Skin epidermis (tissue), 12 donors: ENCODE data around the gene ROR2.
A peak's percentile ranks its signal among the peaks of the same experiment; 100 is the strongest.

Source experiments
- H3K27ac ChIP-seq, 21 experiments: fragments of 200-600 bp; sonication (generic) in 11 of 21; one replicate each; pipeline ENCODE4 v1.5.0; 2020; ENCODE audit warnings: mild to moderate bottlenecking in 3 of 21, inconsistent platforms in 2 of 21, moderate library complexity in 2 of 21
- H3K4me3 ChIP-seq, 7 experiments: fragments of 200-600 bp; sonication (generic) in 2 of 7; one replicate each; pipeline ENCODE4 v1.5.0; 2020; ENCODE audit warnings: inconsistent platforms in 2 of 7, mild to moderate bottlenecking in 2 of 7, moderate library complexity in 1 of 7

The ROR2 gene

DNA sequence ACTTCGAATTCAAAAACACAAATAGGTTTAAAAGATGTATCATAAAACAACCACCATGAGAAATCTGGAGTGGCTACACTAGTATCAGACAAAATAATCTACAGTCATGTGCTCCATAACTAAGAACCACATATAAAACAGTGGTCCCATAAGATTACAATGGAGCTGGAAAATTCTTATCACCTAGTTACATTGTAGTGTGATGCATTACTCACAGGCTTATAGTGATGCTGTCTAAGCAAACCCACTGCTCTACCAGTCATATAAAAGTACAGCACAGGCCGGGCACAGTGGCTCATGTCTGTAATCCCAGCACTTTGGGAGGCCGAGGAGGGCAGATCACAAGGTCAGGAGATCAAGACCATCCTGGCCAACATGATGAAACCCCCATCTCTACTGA is 160.1 kb downstream of the ROR2 start:
- H3K4me3 ChIP-seq: no peak overlapping the region
- no peak overlapping the region for H3K27ac ChIP-seq

DNA sequence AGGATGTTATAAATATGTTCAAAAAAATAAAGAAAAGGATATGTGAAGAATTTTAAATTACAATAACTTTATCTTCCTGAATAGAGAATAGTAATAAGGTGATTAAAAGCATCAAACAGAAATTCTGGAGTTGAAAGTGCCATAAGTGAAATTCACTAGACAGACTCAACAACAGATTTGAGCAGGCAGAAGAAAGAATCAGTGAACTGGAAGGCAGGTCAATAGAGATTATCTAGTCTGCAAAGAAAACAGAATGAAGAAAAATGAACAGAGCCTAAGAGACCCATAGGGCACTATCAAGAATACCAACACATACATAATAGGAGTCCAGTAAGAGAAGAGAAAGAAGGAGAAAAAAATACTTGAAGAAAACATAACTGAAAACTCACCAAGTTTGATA is 162.1 kb downstream of the ROR2 start:
- Histone ChIP-seq H3K27ac (no peak overlapping the region), H3K4me3 (no peak overlapping the region)

DNA sequence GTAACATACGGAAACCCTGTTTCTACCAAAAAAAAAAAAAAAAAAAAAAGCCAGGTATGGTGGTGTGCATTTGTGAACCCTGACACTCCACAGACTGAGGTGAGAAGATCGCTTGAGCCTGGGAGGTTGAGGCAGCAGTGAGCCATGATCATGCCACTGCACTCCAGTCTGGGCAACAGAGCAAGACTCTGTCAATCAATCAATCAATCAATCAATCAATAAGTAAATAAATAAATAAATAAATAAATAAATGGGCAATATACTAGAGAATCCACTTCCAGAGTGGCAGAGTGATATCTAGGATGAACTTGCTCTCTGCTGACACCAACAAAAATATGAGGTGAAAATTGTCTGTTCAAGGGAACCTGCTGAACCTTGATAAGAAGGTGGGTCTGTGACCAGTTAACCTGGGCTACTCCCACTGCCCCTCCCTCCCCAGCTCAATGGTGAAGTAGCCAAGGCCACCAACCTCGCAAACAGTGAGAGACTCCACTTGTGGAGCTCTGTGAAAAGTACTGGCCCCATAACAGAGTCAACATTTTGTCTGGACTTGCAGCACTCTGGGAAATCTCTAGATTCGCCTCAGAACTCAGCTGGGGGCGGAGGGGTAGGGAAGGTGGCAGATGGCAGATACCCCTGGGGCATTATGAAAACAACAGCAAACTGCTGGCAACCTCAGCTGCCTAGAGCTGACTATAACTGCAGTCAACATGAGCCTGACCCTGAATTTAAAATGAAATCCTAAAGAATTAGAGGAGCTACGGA is 163.7 kb downstream of the ROR2 start:
- H3K27ac ChIP-seq: no peak overlapping the region

DNA sequence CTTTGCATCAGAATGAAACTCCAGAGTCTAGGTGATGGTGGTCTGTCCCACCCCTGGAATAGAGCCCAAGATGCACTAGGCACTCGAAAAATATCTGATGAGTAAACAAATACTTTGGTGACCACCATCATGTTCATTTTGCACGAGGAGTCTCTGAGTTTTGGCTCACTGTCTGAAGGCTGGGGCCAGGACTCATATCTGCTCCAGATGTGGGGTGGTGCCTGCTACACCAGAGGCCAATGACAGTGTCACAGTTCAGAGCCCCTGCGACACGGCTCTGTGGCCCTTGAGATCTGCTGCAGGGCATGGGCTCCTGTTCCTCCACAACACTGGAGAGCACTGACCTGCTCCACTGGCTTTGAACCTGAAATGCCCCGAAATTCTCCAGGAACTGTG is 164.6 kb downstream of the ROR2 start:
- H3K4me3 ChIP-seq: no peak overlapping the region
- H3K27ac ChIP-seq: no peak overlapping the region

More for the DNA sequence above, 163.7 kb downstream of the ROR2 start:
- H3K4me3 ChIP-seq: no peak overlapping the region

DNA sequence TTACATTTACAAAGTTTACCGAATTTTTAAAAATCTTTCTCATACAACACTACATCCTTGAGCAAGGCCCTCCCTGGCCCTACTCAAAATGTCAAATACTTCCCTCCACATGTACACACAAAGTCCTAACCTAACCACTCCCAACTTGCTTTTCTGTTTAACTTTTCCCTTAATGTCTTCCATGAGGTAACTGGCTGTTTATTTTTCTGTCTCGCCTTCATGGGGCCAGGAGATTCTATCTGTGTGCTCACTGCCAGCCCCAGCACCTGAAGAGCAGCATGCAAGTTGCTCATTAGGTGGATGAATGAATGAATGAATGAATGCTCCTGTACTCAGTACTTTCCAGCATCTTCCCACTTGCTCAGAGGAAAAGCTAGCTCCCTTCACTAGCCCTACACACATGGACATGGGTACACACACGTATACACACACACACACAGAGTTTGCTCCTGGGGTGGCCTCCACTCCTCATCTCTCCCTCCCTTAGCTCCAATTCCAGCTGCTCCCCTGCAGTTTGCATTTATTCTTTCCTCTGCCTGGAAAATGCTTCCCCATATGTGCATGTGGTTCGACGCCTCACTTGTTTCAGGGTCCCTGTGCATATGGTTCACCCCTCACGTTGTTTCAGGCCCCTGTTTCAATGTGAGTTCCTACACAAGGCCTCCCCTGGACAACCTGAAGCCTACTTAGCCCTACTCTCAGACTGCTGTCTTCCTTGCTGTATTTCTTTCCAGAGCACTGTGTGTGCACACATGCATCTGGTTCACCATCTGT is 165.2 kb downstream of the ROR2 start:
- H3K27ac ChIP-seq: no peak overlapping the region
- H3K4me3 ChIP-seq: no peak overlapping the region

DNA sequence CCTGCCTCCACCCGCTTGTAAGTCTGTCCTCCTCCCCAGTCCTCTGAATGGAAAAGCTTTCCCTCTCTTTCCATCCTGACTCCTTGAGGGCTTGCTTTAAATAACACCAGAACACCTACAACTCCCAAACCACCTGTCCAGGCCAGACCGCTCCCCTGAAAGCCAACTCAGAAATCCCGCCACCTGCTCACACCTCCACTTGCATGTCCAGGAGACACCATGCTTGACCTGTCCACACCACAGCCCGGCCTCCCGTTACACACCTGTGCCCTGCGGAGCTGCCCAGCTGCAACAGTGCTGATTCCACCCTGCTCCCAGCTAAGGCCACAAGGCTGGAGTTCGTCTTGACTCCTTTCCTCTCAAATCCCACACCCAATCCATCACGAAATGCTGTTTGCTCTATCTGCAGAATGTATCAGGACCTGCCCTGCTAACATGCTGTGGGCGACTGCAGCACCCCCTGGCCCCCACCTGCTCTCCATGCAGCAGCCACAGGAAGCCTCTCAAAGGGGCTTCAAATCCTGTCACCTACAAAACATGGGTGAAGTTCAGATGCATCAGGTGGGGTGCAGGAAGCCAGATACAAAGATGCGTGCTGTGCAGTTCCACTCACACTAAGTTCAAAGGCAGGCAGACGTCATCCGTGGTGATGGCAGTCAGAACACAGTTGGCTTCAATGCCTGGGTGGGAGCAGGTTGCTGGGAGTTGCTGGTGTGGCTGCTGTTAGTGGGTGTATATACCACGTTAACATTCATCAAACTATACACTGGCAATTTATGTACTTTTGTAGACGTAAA is 166.0 kb downstream of the ROR2 start:
- Histone ChIP-seq H3K27ac (no peak overlapping the region), H3K4me3 (no peak overlapping the region)

DNA sequence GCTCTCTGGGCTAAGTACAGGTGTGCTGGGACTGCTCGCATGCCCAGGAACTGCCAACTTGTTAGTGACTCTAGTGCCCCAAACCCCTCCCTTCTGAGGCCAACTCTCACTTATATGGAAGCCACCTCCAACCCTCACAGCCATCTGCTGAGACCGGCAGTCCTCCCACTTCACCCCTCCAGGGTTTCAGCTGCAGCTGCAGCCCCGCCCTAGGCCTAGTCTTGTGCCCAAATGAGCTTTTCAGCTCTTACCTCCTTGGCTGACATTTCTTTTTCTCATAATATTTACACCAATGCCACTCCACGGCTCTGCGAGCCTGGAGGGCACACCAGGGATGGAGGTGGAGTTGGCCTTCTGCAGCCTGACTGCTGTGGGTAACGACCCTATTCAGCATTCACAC is 166.6 kb downstream of the ROR2 start:
- H3K27ac ChIP-seq: no peak overlapping the region
- H3K4me3 ChIP-seq: no peak overlapping the region

DNA sequence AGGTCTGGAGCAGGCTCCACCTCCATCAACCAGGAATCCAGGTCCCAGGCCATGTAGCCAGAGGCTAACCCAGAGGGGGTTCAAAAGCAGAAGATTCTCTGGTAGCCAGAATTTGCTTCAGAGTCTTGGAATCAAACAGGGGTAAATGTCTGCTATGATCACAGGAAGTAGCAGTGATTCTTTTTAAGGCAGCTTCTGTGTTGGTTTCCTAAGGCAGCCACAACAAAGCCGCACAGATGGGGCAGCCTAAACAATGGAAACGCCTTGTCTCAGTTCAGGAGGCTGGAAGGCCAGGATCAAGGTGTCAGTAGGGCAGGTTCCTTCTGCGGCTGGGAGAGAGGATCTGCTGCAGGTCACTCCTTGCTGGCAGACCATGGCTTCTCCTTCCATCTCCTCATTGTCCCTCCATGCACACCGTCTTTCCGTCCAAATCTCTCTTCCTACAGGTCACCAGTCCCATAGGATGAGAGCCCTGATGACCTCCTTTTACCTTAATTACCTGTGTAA is 167.3 kb downstream of the ROR2 start:
- no peak overlapping the region for H3K27ac ChIP-seq

DNA sequence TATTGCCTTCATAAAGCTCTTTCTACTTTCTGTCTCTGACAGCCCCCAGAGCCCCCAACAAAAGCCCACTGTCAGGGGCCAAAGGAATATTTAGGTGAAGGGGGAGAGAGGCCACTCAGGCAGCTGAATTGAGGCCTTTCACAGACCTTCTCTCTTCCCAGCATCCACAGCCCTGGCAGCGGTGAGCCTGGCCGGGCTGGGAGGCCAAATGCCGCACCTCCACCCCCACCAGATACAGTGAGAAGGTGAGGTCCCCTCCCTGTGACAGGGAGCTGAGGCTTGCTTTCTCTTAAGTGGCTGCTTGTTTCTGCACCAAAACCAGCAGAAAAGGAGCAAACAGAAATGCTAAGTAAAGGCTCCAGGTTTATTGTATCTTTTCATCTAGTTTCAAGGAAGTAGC is 168.1 kb downstream of the ROR2 start:
- H3K4me3 ChIP-seq: no peak overlapping the region
- no peak overlapping the region for H3K27ac ChIP-seq

More for the DNA sequence above, 167.3 kb downstream of the ROR2 start:
- no peak overlapping the region for H3K4me3 ChIP-seq

DNA sequence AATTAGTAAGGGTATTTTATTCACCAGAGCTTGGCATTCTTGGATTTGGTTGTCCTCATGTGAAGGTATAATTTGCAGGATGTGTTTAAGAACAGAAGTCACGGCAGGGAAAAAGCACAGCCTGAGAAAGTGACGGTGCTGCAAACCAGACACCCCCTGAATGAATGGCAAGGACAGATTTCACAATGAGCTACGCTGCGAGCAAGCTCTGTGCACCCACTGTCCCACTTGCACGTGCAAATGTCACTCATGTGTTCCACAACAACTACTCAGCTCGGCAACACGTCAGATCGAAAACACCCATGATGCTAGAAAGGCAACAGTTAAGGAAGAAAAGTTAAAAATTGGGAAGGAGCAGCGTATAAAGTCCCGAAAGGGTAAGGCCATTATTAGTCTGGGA is 168.9 kb downstream of the ROR2 start:
- no peak overlapping the region for H3K27ac ChIP-seq
- no peak overlapping the region for H3K4me3 ChIP-seq

DNA sequence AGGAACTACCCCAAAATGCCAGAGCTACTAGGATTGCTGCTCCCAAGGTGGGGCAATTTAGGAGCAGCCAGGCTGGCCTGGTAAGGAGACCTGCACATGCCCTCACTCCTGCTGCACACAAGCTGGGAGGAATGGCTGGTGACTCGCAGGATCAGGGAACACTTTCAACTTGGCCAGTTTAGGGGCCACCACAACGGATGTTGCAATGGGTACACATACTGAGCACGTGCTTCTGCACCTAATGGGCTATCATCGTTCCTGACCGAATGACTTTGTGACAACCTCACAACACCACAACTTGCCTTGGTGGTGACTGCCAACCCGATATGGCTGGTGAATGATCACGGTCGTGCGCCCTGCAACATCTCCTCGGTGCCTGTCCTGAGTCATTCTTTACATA is 172.0 kb downstream of the ROR2 start:
- Histone ChIP-seq H3K4me3 (no peak overlapping the region), H3K27ac (peak overlapping the region in 3 of 21 experiments; percentile 7 to 45 (median 23))

DNA sequence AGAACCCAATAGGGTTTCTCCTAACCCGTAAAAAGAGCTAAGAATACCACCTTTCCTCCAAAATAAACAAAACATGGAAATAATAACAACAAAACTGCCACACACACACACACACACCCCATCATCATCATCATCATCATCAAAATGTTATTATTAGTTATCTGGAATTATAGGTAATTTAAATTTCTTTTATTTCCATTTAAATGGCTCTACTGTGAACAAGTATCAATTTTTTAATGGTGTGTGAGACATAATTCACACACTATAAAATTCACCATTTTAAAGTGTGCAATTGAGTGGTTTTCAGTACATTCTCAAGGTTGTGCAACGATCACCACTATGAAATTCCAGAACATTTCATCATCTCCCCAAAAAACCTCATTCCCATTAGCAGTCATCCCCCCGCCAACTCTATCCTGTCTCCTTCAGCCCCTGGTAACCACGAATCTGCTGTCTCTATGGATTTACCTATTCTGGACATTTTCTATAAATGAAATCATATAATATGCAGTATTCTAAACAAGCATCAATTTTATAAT is 172.7 kb downstream of the ROR2 start:
- H3K27ac ChIP-seq: peak overlapping the region in 2 of 21 experiments; percentile 22 to 45
- H3K4me3 ChIP-seq: no peak overlapping the region

DNA sequence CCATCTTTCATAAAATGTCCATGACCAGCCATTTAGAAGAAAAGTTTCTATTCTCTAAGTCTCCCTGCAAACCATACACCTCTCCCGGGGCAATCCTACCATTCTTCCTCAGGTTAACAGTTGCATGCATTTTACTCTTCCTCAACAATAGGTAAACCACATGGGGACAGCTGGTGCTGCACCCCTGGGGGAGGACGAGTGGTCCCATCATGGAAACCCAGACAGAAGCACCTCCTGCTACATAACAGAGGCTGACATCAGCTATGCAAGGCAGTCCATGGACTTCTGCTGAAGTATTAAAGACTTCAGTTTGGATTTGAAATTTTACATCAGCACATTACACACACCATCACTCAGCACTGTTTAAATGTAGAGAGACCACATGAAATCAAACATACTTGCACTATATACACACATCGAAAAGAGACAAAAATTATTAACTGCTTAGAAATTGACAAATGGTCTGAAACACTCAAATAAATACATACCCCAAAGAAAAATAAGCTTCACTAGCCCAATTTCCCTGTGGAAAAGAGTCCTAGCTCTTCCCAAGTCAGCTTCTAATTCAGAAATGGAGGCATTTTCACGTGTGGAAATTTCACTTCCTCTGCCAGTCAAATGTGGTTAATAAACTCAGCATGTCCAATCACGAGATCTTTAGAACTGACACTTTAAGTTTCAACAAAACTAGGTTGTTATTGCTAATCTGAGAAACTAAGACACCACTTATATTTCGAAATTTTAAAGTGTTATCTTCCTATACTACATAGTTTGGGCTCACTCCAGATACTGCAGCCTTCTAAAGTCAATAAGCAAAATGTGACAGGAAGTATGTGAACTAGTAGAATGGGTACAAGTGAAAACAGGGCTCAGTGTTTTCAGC is 173.4 kb downstream of the ROR2 start:
- Histone ChIP-seq H3K27ac (peak overlapping the region in 1 of 21 experiments; percentile 22), H3K4me3 (no peak overlapping the region)

DNA sequence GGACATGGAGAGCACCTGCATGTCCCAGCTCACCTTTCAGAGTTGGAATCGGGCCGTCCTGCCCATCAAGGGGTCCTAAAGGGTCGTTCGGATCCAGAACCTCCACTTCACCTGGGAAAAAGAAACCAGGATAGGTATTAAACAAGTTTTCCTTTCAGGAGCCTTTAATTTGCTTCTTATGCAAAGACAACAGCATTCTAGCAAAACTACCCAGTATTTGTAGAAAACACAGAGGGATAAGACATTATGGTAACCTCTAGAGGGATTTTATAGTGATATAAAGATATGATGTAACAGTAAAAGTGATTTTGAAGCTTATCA is 174.4 kb downstream of the ROR2 start:
- H3K27ac ChIP-seq: no peak overlapping the region
- no peak overlapping the region for H3K4me3 ChIP-seq

DNA sequence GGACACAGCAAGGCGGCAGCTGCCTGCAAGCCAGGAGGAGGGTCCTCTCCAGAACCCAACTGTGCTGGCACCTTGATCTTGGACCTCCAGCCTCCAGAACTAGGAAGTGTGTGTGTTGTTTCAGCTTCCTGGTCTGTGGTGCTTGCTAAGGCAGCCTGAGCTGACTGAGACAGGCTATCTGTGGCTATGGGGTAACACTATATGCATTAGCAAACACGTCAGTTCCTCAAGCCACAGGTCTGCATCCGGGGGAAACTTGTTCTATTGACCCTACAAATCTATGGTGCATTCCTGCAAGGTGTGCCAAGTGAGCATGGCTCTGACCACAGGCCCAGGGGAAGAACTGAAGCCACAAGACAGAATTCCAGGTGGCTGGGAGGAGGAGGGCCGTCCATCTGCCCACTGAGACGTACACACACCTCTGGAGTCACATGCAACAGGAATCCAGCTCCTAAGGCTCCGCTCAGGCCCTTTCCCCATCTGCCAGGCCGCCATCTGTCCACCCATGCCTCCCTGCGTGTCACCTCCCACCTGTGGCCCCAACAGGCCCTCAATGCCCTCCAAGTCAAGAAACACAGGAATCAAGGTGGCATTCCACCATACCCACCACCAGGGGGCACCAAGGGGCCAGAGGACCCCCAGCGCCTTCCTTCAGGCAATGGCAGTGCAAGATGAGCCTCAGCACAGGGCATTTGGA is 174.9 kb downstream of the ROR2 start:
- H3K27ac ChIP-seq: no peak overlapping the region
- no peak overlapping the region for H3K4me3 ChIP-seq

DNA sequence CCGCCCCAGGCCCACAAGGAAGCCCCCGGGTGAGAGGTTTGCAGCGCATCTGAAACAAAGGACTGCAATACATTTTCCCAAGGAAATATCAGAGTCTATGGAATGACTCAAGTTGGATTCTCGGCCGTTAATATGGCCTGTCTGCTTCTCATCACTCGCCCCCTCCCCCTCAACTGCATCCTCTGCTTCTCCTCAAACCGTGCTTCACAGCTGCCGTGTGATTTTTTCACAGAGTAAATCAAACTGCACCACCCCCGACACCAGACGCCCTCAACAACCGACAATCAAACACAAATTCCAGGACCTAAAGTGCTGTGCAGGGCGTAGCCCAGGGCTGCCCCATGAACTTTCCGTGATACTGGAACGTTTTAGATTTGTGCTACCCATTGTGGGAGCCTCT is 176.9 kb downstream of the ROR2 start:
- Histone ChIP-seq H3K27ac (peak overlapping the region in 1 of 21 experiments; percentile 20), H3K4me3 (no peak overlapping the region)

DNA sequence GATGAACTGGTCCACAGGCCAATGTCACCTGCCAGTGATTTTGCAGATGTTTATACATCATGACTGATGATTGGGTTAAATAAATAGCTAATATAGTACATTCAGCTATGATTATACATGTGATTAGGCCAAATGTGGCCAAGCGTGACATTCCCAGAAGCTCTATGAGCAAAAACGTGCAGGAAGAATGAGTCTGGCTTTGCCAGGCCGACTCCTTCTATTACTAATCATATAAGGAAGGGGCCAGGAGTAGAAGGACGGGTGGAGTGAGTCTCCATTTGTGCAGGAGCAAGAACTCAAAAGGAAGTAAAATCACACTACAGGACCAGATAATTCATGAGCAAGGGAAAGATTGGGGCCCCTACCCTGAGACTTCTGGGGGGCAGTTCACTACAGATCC is 178.2 kb downstream of the ROR2 start:
- H3K4me3 ChIP-seq: no peak overlapping the region
- peak overlapping the region in 7 of 21 experiments; percentile 4 to 75 (median 42) for H3K27ac ChIP-seq

DNA sequence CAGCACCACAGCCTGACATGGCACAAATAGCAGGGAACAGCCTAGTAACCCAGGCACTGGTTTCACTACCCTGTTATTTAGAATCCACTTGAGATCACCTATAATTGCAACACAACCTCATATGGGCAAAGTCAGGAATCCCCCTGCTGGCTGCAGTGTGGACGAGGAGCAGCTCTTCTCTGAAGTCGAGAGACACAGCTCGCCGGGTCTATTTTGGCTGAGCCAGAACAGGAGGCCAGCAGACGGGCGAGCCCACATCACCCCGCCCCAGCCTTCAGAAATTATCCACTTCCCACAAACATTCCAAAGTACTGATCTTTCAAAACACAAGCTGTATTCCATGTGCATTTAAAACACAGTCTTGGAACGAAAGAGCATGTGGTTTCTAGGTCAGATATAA is 179.0 kb downstream of the ROR2 start:
- H3K27ac ChIP-seq: peak overlapping the region in 9 of 21 experiments; percentile 4 to 61 (median 42)
- no peak overlapping the region for H3K4me3 ChIP-seq

DNA sequence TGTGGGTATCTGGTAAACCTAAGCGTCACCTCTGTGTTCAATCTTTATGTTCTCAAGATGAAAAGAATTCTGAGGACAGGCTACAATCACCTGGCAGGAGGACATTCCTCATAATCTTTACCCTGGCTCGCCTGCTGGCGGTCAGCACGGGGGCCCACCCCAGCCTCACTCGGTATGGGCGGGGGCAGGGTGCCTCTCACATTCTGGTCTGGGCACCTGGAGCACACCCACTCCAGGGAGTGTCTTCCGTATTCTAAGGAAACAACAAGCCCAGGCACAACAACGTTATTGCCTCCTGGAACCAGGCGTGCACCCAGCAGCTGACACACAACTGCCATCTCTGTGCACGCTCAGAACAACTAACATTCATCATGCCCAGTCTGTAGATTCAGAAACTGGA is 179.8 kb downstream of the ROR2 start:
- Histone ChIP-seq H3K4me3 (no peak overlapping the region), H3K27ac (peak overlapping the region in 4 of 21 experiments; percentile 2 to 61 (median 26))
